ENCODE data around the gene DDX41. TPM values are rescaled to one million over a fixed set of nuclear protein-coding genes. Genes with fewer than 3 reads are reported as not detected.

DDX41 gene
- polyA plus RNA-seq, 3 donors, result 44.9 to 178 (median 70.3) TPM

DNA sequence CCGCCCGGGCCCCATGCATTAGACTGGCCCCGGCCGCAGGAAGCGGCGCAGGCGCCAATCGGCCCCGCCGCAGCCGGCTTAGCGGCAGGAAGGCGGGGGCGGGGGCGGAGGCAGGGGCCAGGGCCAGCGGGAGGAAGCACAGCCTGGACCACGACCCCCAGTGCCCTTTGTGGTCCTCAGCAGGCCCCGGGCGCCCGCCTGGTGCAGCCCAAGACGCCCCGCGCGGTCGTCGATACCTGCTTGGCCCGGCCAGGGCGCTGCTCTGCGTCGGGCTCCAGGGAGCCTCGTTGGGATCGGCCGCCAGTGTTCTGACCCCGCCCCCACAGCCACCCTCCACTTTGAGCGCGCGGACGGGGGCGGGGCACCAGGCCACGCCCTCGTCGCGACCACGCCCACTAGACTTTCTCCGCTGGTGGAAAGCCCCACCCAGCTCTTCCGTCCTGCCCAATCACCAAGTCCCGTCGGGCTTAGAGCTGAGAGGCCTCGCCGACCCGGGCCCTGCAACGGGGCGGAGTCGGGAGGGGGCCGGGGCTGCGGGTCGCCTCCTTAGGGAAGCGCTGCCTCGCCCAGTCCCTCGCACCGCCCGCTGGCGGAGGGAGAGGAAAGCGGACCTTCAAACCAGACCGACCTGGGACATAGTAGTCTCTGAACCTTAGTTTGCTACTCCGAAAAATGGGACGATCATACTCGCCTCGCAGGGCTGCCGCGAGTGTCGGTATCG, 19.3 kb downstream of the DDX41 start, which contains the start of gene PDLIM7:
PDLIM7 (minus strand) TSS at position 313 of the 721 bp plus-strand sequence. CDS start 1,092 bp downstream, outside the sequence.
- Histone ChIP-seq H3K9me3 (replicated peaks in 1 of 2; ENCODE audit: control insufficient read depth in 1 of 2, insufficient read depth in 1 of 2, low read length in 2 of 2) (no peaks in the 10 kb centered on the region), H3K27me3 (ENCODE audit: control insufficient read depth in 2 of 2, insufficient read depth in 2 of 2, low read length in 2 of 2) (peaks cover 0 to 17% of the 10 kb centered on the region in 2 donors), H2AFZ (ENCODE audit: insufficient read depth, low read depth, low read length, poor library complexity, severe bottlenecking) (no peak within 1 kb of the TSS), H3K4me2 (replicated peaks; ENCODE audit: extremely low read depth, low read length, poor library complexity, severe bottlenecking) (peak within 1 kb of the TSS; percentile 94), H3K4me1 (ENCODE audit: control insufficient read depth in 1 of 2, insufficient read depth in 2 of 2, low read length in 2 of 2) (peaks cover 75 to 78% of the 10 kb centered on the region in 2 donors), H3K27ac (ENCODE audit: low read depth in 1 of 2, low read length in 2 of 2) (peak within 1 kb of the TSS; percentile 37 to 98), H3K9ac (ENCODE audit: insufficient read depth, low read length, poor library complexity, severe bottlenecking) (peak within 1 kb of the TSS; percentile 84), H3K79me2 (ENCODE audit: insufficient read depth, low read length) (peaks cover 34% of the 10 kb centered on the region), H3K36me3 (replicated peaks in 1 of 2; ENCODE audit: control insufficient read depth in 1 of 2, insufficient read depth in 2 of 2, low read length in 2 of 2) (peaks cover 4 to 5% of the 10 kb centered on the region in 2 donors), H4K20me1 (ENCODE audit: insufficient read depth, low read length) (peaks cover 33% of the 10 kb centered on the region), H3K4me3 (replicated peaks in 1 of 3; ENCODE audit: low read depth in 2 of 3, low read length in 3 of 3) (peak within 1 kb of the TSS; percentile 70 to 84 (median 81))
- peaks cover 72% of the 10 kb centered on the region for H3K4me1 Mint-ChIP-seq
- peaks cover 14 to 19% of the 10 kb centered on the region in 2 donors for H3K36me3 Mint-ChIP-seq
- intact Hi-C loops (cut with micrococcal nuclease), result loop anchor here (5.0 to 10.0 kb wide), 4 partner anchors 40 to 185 kb away; partner anchors contain the start of genes MXD3 (in 1 of the 2) and PFN3 (in 1 of the 2)
- TF ChIP-seq CTCF (IDR thresholded peaks at IDR 0.05), result no peak
- H3K27ac Mint-ChIP-seq, result peak within 1 kb of the TSS; percentile 90 to 99 (median 98)
- peak; percentile 97 to 98 (median 97) for DNase-seq
- H3K9me3 Mint-ChIP-seq, result peaks cover 0 to 3% (median 0%) of the 10 kb centered on the region in 7 donors
- peak within 1 kb of the TSS; percentile 78 to 88 for H3K4me3 Mint-ChIP-seq
- peaks cover 19 to 30% (median 21%) of the 10 kb centered on the region in 3 donors for H3K27me3 Mint-ChIP-seq (ENCODE audit: low read depth in 3 of 3)
- under 1% methylated on average over 70 of the region's 73 CpGs for WGBS (ENCODE audit: insufficient coverage)

DNA sequence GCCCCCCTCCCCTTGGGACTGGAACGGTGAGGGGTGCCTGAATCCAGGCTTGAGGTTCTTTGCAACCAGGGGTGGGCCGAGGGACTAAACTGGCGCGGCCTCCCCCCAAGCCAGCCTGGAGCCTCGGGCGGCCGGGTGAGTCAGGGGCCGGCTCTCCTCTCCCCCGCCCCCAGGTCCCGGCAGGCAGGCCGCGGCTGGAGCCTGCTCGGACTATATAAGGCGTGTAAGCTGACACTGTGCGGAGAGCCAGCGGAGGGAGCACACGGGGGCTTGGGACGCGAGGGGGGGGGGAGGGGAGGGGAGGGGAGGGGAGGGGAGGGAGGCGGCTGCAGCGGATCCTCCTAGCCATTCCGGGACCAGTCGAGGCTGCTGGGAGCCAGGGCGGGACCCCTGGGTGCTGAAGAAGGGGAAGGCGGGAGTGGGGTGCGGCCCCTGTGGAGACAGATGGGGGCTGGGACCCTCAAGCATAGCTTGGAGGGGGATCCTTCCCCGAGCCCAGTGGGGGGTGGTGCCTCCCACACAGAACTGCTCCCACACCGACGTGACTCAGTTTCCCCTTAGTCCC, 20.0 kb downstream of the DDX41 start:
- Histone ChIP-seq H3K27ac (ENCODE audit: low read depth in 1 of 2, low read length in 2 of 2) (peak overlapping the region; percentile 24 to 98), H3K4me2 (replicated peaks; ENCODE audit: extremely low read depth, low read length, poor library complexity, severe bottlenecking) (peak overlapping the region; percentile 94), H3K9ac (ENCODE audit: insufficient read depth, low read length, poor library complexity, severe bottlenecking) (peak overlapping the region; percentile 84), H3K36me3 (replicated peaks in 1 of 2; ENCODE audit: control insufficient read depth in 1 of 2, insufficient read depth in 2 of 2, low read length in 2 of 2) (peaks cover 6 to 11% of the 10 kb centered on the region in 2 donors), H2AFZ (ENCODE audit: insufficient read depth, low read depth, low read length, poor library complexity, severe bottlenecking) (no peak overlapping the region), H3K9me3 (replicated peaks in 1 of 2; ENCODE audit: control insufficient read depth in 1 of 2, insufficient read depth in 1 of 2, low read length in 2 of 2) (no peaks in the 10 kb centered on the region), H3K4me3 (replicated peaks in 1 of 3; ENCODE audit: low read depth in 2 of 3, low read length in 3 of 3) (peak overlapping the region; percentile 70 to 84 (median 81)), H4K20me1 (ENCODE audit: insufficient read depth, low read length) (peaks cover 26% of the 10 kb centered on the region), H3K79me2 (ENCODE audit: insufficient read depth, low read length) (peaks cover 34% of the 10 kb centered on the region), H3K27me3 (ENCODE audit: control insufficient read depth in 2 of 2, insufficient read depth in 2 of 2, low read length in 2 of 2) (peaks cover 0 to 17% of the 10 kb centered on the region in 2 donors), H3K4me1 (ENCODE audit: control insufficient read depth in 1 of 2, insufficient read depth in 2 of 2, low read length in 2 of 2) (peaks cover 69 to 76% of the 10 kb centered on the region in 2 donors)
- Mint-ChIP-seq H3K4me3 (peak overlapping the region; percentile 76 to 78), H3K27ac (peak overlapping the region in 6 of 7 donors; percentile 97 to 99 (median 98)), H3K27me3 (ENCODE audit: low read depth in 3 of 3) (peaks cover 19 to 30% (median 21%) of the 10 kb centered on the region in 3 donors), H3K4me1 (peaks cover 66% of the 10 kb centered on the region), H3K9me3 (peaks cover 0 to 3% (median 0%) of the 10 kb centered on the region in 7 donors), H3K36me3 (peaks cover 14 to 22% of the 10 kb centered on the region in 2 donors)
- 10% methylated on average over 12 of the region's 29 CpGs for WGBS (ENCODE audit: insufficient coverage)
- DNase-seq, result peak; percentile 53 to 76 (median 64)
- no peak for TF ChIP-seq CTCF (IDR thresholded peaks at IDR 0.05)
- intact Hi-C loops (cut with micrococcal nuclease), result loop anchor here (5.0 to 10.0 kb wide), 4 partner anchors 40 to 185 kb away; partner anchors contain the start of genes MXD3 (in 1 of the 2) and PFN3 (in 1 of the 2)

All from CD14-positive monocyte (primary cell).